GM19025 (cell line): ENCODE data around the gene TTLL13.
"Not testable (repeated sequence)": the region's sequence is repeated elsewhere in the genome, so short reads cannot be mapped to it uniquely, and the experiment has no call there.

Experiments
- ATAC-seq: cut with Tn5 transposase; IDR thresholded peaks from one replicate; pipeline ENCODE4 v1.9.1; 2021; ENCODE audit warnings: mild to moderate bottlenecking, low read depth, moderate library complexity; ENCODE audit not compliant: unreplicated experiment

The TTLL13 gene

GRCh38 chr15:90234096-90234988, 15.0 kb upstream of the TTLL13 start, which contains the start of gene GDPGP1:
Gene GDPGP1 (plus strand): TSS chr15:90234209. CDS start chr15:90240909, 6,700 bp downstream.
- peak; percentile 64 for ATAC-seq

DNA sequence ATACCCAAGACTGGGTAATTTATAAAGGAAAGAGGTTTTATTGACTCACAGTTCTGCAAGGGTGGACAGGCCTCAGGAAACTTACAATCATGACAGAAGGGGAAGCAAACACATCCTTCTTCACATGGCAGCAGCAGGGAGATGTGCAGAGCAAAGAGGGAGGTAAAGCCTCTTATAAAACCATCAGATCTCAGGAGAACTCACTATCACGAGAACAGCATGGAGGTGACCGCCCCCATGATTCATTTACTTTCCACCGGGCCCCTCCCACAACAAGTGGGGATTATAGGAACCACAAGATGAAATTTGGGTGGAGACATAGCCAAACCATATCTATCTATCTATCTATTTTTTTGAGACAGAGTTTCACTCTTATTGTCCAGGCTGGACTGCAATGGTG, 10.0 kb upstream of the TTLL13 start:
- ATAC-seq, result no peak

- no peak for ATAC-seq
Measured at GRCh38 chr15:90240856-90241255, 8.5 kb upstream of the TTLL13 start.

- no peak for ATAC-seq
Measured at GRCh38 chr15:90241343-90242192, 7.8 kb upstream of the TTLL13 start.

DNA sequence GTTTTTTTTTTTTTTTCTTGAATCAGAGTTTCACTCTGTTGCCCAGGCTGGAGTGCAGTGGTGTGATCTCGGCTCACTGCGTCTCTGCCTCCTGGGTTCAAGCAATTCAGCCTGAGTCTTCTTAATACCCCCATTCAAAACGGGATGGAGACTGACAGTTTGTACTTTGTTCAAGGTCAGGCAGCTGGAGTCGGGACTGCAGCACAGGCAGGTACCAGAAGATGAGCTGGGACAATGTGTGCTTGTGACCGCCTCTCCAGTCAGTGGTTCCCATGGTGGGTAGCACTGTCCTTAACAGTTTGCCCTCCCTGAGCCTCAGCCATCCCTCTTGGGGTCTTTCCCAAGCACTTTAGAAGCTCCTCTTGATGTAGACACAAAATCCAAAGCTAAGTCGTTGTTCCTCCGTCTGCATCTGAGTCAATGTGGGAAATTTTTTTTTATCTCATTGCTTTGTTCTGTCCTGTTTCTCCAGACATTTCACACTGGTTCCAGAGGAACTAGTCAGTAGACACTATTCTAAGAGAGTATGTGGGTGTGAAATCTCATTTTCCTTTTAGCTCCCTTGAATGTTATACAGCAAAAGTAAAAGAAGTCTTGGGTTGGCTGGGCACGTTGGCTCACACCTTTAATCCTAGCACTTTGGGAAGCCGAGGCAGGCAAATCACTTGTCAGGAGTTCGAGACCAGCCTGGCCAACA, 5.3 kb upstream of the TTLL13 start:
- ATAC-seq, result no peak

DNA sequence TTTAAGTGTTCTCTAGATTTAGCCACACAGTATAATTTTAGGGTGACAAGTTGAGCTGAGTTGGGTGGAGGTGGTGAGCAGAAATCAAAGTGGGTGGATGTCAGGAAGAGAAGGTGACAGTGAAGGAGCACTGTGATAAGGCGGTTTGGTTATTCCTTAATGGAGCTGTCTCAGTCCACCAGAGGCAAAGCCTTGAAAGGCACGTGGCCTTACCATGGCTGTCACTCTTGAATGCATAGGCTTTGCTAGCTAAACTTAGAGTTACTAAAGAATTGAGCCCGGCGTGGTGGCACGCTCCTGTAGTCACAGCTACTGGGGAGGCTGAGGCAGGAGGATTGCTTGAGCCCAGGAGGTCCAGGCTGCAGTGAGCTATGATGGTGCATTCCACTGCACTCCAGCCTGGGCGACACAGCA, 560 bp upstream of the TTLL13 start:
- ATAC-seq, result no peak

DNA sequence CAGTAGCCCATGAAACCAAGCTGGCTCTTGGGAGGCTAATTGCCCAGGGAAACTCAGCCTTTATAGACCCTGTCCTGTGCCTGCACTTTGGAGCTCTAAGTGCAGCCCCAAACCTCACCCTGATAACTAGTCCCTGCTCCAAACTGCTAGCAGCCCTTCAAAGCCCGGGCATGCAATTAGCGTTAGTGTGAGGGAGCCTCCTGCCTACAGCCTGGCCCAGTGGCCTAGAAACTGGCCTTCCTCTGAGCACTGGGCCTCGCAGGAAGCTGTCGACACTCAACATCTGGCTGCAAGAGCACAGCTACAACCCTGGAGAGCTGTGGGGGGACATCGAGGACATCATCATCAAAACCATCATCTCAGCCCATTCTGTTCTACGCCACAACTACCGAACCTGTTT, 8.4 kb downstream of the TTLL13 start:
- ATAC-seq, result no peak

DNA sequence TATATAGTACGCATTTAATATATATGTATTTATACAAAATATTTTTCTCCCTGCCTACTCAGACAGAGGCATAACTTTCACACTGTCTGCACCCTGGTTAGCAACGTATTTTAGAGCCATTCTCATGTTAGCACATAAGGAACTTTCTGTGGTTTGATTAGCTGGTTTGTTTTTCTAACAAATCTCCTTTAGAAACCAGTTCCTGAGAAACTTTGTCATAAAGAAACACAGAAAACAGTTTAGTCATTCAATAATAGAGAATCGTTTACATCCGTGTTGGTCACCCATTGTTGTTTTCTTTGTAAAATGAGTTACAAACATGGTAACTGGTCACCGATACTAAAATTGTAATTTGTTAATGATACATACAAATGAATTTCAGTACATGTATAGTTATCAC, 10.2 kb downstream of the TTLL13 start:
- no peak for ATAC-seq

- ATAC-seq, result not testable (repeated sequence)
Measured at GRCh38 chr15:90260731-90261130, 11.4 kb downstream of the TTLL13 start.

GRCh38 chr15:90261811-90262210, 12.5 kb downstream of the TTLL13 start:
- ATAC-seq, result no peak

- ATAC-seq, result no peak
Measured at GRCh38 chr15:90262426-90262825, 13.1 kb downstream of the TTLL13 start.

DNA sequence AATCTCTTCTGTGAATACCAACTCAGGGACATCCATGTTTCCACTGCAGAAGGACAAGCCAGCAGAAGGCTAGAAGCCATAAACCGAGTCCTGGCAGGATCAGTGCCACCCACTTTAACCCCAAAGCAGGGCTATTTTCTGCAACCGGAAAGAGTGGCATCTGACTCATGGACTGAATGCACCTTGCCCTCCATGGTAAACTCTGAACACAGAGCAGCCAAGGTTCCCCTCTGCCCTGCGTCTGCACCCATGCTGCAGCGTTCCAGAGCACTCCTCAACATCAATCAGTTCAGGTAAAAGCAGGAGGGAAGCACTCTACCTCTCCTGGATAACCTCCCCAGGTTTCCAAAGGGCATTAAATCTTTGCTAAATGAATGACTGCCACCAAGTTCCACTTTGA, 15.3 kb downstream of the TTLL13 start:
- ATAC-seq, result no peak

- peak; percentile 91 for ATAC-seq
Measured at GRCh38 chr15:90265271-90266060, 16.1 kb downstream of the TTLL13 start, which contains the start of gene NGRN. Gene NGRN (plus strand): TSS chr15:90265672. CDS start chr15:90265713, 41 bp downstream.

DNA sequence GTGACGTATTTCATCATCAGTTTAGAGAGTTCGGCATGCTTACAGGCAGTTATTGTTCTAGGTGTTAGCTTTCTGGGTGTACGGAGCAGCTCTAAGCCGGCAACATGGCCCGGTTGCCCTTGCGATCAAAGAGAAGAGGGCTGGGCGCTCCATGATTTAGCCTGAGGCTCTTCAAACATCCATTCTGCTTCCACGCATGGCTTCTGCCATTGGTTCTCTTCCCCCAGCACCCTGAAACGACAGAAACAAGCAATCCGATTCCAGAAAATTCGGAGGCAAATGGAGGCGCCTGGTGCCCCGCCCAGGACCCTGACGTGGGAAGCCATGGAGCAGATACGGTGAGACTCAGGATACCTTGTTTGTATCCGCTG, 16.7 kb downstream of the TTLL13 start:
- ATAC-seq, result peak; percentile 17

GRCh38 chr15:90266485-90266884, 17.1 kb downstream of the TTLL13 start:
- no peak for ATAC-seq

GRCh38 chr15:90268415-90268814, 19.1 kb downstream of the TTLL13 start:
- ATAC-seq, result no peak

GRCh38 chr15:90270502-90271150, 21.3 kb downstream of the TTLL13 start:
- ATAC-seq, result no peak

DNA sequence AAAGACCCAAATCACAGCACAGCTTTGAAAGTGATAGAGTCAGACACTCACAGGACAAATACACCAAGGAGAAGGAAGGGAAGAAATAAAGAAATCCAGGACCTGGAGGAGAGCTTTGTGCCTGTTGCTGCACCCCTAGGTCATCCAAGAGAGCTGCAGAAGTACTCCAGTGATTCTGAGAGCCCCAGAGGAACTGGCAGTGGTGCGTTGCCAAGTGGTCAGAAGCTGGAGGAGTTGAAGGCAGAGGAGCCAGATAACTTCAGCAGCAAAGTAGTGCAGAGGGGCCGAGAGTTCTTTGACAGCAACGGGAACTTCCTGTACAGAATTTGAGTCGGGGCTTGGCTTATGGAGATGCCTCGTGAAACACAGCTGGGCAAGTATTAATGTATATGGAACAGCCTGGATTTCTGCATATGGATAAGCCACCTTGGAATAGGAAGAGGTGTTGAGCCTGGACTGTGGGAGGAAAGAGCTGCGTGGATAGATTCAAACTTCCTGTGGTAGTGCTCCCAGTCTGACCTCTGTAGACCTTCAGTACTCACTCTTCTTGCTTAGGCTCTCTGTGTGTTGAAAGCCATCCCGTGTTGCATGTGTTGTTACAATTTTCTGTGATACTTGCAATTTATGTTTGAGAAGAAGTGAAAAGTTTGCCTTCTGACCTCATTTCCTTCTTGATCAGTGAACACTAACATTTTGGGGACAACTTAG, 22.3 kb downstream of the TTLL13 start:
- no peak for ATAC-seq

DNA sequence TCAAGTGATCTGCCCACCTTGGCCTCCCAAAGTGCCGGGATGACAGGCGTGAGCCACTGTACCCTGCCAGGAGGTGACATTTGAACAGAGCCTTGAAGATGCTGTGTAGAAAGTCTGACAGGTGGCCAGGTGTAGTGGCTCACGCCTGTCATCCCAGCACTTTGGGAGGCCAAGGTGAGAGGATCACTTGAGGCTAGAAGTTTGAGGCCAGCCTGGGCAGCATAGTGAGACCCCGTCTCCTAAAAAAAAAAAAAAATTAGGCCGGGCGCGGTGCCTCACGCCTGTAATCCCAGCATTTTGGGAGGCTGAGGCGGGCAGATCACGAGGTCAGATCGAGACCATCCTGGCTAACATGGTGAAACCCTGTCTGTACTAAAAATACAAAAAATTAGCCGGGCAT, 29.1 kb downstream of the TTLL13 start:
- not testable (repeated sequence) for ATAC-seq
